Parathyroid adenoma (tissue), 2 donors: ENCODE measurements around the gene SH3RF2.
"Not testable (repeated sequence)": the region's sequence is repeated elsewhere in the genome, so short reads cannot be mapped to it uniquely, and the experiment has no call there.

Experiments
- H2AFZ ChIP-seq: fragments of 300-600 bp; sonication (generic); one replicate; pipeline ENCODE4 v1.7.0; 2017; ENCODE audit warnings: antibody characterized with exemption, mild to moderate bottlenecking
- H3K27ac ChIP-seq: fragments of 300-600 bp; sonication (generic); one replicate; pipeline ENCODE4 v1.7.0; 2017
- H3K27me3 ChIP-seq: fragments of 300-600 bp; sonication (generic); one replicate; pipeline ENCODE4 v1.7.0; 2017; ENCODE audit warnings: low read length; ENCODE audit not compliant: control insufficient read depth, insufficient read depth
- H3K36me3 ChIP-seq: fragments of 300-600 bp; sonication (generic); one replicate; pipeline ENCODE4 v1.7.0; 2017; ENCODE audit warnings: low read length; ENCODE audit not compliant: control insufficient read depth, insufficient read depth
- H3K4me1 ChIP-seq: fragments of 300-600 bp; sonication (generic); one replicate; pipeline ENCODE4 v1.7.0; 2017; ENCODE audit warnings: control low read depth
- H3K4me2 ChIP-seq: fragments of 300-600 bp; sonication (generic); one replicate; pipeline ENCODE4 v1.7.0; 2017; ENCODE audit warnings: low read length
- H3K4me3 ChIP-seq: fragments of 300-600 bp; sonication (generic); one replicate; pipeline ENCODE4 v1.7.0; 2017; ENCODE audit warnings: low read depth, low read length
- H3K79me2 ChIP-seq: fragments of 300-600 bp; sonication (generic); one replicate; pipeline ENCODE4 v1.7.0; 2017; ENCODE audit warnings: control low read depth
- H3K9ac ChIP-seq: fragments of 300-600 bp; sonication (generic); one replicate; pipeline ENCODE4 v1.7.0; 2017; ENCODE audit warnings: mild to moderate bottlenecking
- H3K9me3 ChIP-seq: fragments of 300-600 bp; sonication (generic); one replicate; pipeline ENCODE4 v1.7.0; 2017; ENCODE audit warnings: low read length; ENCODE audit not compliant: control insufficient read depth
- CTCF ChIP-seq: fragments of 300-600 bp; sonication (generic); IDR thresholded peaks from one replicate; pipeline ENCODE4 v1.7.0; 2017; ENCODE audit warnings: antibody characterized with exemption, mild to moderate bottlenecking
- donor health status: primary hyperparathyroidism.

The SH3RF2 gene

GRCh38 chr5:146009020-146009419 is 72.6 kb downstream of the SH3RF2 start:
- no peak overlapping the region for H3K9ac ChIP-seq
- no peak for TF ChIP-seq CTCF
- no peaks in the 10 kb centered on the region for H3K27me3 ChIP-seq

GRCh38 chr5:146010447-146010846 is 74.1 kb downstream of the SH3RF2 start:
- H3K79me2 ChIP-seq, H3K27me3 ChIP-seq, H3K27ac ChIP-seq, H3K4me3 ChIP-seq, H3K9me3 ChIP-seq, H3K4me2 ChIP-seq, H3K4me1 ChIP-seq, H2AFZ ChIP-seq, H3K9ac ChIP-seq, H3K36me3 ChIP-seq: not testable (repeated sequence)

More at GRCh38 chr5:146009020-146009419, 72.6 kb downstream of the SH3RF2 start:
- H3K36me3 ChIP-seq = no peaks in the 10 kb centered on the region
- H3K9me3 ChIP-seq = no peaks in the 10 kb centered on the region
- no peak overlapping the region for H3K4me3 ChIP-seq
- H2AFZ ChIP-seq = no peak overlapping the region
- H3K4me1 ChIP-seq = no peaks in the 10 kb centered on the region
- H3K79me2 ChIP-seq = no peaks in the 10 kb centered on the region
- no peak overlapping the region for H3K27ac ChIP-seq
- no peak overlapping the region for H3K4me2 ChIP-seq

GRCh38 chr5:146013761-146014160 is 77.4 kb downstream of the SH3RF2 start:
- Histone ChIP-seq H2AFZ (no peak overlapping the region), H3K36me3 (no peaks in the 10 kb centered on the region), H3K4me3 (no peak overlapping the region), H3K4me2 (no peak overlapping the region), H3K79me2 (no peaks in the 10 kb centered on the region), H3K4me1 (no peaks in the 10 kb centered on the region), H3K9ac (no peak overlapping the region), H3K27ac (no peak overlapping the region), H3K27me3 (no peaks in the 10 kb centered on the region), H3K9me3 (no peaks in the 10 kb centered on the region)
- no peak for TF ChIP-seq CTCF

GRCh38 chr5:146015001-146015400 is 78.6 kb downstream of the SH3RF2 start:
- no peak overlapping the region for H3K9ac ChIP-seq
- H3K79me2 ChIP-seq = no peaks in the 10 kb centered on the region
- H3K4me2 ChIP-seq = no peak overlapping the region
- no peak for TF ChIP-seq CTCF
- no peaks in the 10 kb centered on the region for H3K27me3 ChIP-seq
- H2AFZ ChIP-seq = no peak overlapping the region
- no peaks in the 10 kb centered on the region for H3K4me1 ChIP-seq
- H3K27ac ChIP-seq = no peak overlapping the region
- H3K4me3 ChIP-seq = no peak overlapping the region
- H3K36me3 ChIP-seq = no peaks in the 10 kb centered on the region
- no peaks in the 10 kb centered on the region for H3K9me3 ChIP-seq

- H2AFZ ChIP-seq = no peak overlapping the region
- no peaks in the 10 kb centered on the region for H3K9me3 ChIP-seq
- no peak overlapping the region for H3K9ac ChIP-seq
- H3K4me3 ChIP-seq = no peak overlapping the region
- no peak overlapping the region for H3K4me2 ChIP-seq
- H3K79me2 ChIP-seq = no peaks in the 10 kb centered on the region
- no peaks in the 10 kb centered on the region for H3K4me1 ChIP-seq
- no peaks in the 10 kb centered on the region for H3K27me3 ChIP-seq
- H3K36me3 ChIP-seq = no peaks in the 10 kb centered on the region
- no peak overlapping the region for H3K27ac ChIP-seq
- TF ChIP-seq CTCF = no peak
These were observed 80.5 kb downstream of the SH3RF2 start for GRCh38 chr5:146016764-146017484.
